ENCODE measurements around the gene PKNOX2.
A peak's percentile ranks its signal among the peaks of the same experiment; 100 is the strongest.

PKNOX2 gene

GRCh38 chr11:125285844-125286243, 121.3 kb downstream of the PKNOX2 start:
- no peak for DNase-seq (ENCODE audit: low read depth)

- no peak for DNase-seq (ENCODE audit: low read depth)
These were observed 121.9 kb downstream of the PKNOX2 start for GRCh38 chr11:125286486-125286885.

GRCh38 chr11:125287491-125288210, 123.1 kb downstream of the PKNOX2 start:
- DNase-seq (ENCODE audit: low read depth) = no peak

DNA sequence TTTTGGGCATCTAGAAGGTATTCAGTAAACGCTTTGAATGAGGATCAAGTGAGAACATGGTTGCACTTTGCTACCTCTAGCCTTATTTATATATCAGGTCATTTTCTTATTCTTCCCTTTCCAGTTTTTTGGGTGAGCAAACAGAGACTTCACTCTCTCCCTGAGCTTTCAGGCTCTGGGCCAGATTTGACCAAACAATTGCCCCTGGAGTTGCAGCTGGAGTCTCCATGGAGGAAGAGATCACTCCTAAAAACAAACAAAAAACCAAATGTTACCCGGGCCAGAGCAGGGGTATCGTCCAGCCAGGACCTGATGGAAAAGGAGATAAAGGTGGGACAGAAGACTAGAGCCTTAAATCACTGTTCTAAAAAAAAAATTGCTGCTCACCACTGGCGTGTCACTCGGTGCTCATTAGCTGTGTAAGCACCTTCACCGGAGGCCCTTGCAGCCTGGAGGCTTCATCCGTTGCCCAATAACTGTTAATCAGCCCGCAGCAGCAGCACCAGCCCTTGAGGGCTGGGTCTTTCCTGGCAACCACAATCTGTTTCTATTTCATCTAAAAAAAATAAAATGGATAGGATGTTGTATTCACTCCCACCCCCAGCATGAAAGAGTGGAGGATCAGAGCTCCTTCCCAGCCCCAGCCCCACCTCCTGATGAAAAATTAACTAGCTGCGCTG, 125.0 kb downstream of the PKNOX2 start:
- no peak for DNase-seq (ENCODE audit: low read depth)

DNA sequence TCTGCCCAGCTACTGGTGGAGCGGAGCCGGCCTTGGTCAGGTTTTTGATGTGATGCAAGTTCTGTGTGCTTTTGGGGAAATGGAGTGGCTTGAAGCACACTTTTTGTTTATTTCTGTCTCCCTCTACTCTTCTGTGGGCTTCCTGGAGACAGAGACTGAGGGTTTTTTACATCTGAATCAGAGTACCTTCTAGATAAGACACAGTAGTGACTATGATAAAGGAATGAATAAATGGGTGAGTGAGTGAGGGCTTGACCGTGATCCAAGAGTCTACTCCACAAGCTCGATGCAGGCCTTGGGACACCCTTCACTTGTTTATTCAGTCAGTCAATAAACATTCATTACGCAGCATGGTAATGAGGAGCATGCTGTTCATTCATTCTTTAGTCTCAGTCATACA, 125.7 kb downstream of the PKNOX2 start:
- no peak for DNase-seq (ENCODE audit: low read depth)

DNA sequence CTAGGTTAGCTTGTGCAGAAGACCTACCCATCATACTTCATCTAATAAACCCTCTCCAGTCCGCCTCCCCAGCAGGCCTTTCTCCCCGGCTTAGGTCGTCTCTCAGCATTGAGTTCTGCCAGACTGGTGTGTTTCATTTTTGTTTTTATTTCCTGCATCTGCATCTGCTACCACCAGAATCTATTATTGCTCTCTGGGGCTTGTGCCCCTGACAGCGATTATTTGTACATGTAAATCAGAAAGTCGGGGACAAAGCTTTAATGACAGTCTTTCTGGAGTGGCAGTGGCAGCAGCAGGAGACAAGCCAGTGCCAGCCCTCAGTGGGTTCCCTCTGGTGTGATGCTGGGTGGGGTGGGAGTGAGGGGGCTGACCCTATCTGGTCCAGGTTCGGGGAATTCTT, 127.5 kb downstream of the PKNOX2 start:
- no peak for DNase-seq (ENCODE audit: low read depth)

DNA sequence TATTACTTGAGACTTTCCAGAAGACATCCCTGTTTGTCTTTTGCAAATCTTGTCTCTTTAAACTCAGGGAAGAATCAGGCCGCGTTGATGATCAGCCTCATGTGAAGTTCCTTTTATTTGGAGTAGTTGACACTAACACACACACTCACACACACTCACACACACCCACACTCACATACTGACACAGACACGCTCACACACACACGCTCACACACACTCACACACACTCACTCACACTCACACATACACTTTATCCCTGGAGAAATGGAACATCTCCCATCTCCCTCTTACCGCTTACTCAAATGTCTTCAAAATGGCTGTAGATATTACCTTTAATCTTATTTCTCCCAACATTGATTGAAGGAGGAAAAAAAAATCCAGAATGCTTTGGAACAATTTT, 129.0 kb downstream of the PKNOX2 start:
- DNase-seq (ENCODE audit: low read depth) = no peak

- DNase-seq (ENCODE audit: low read depth) = no peak
These were observed 131.4 kb downstream of the PKNOX2 start for GRCh38 chr11:125295931-125296330.

- DNase-seq (ENCODE audit: low read depth) = no peak
These were observed 132.9 kb downstream of the PKNOX2 start for GRCh38 chr11:125297346-125297915.

GRCh38 chr11:125299061-125299615, 134.6 kb downstream of the PKNOX2 start:
- DNase-seq (ENCODE audit: low read depth) = no peak

DNA sequence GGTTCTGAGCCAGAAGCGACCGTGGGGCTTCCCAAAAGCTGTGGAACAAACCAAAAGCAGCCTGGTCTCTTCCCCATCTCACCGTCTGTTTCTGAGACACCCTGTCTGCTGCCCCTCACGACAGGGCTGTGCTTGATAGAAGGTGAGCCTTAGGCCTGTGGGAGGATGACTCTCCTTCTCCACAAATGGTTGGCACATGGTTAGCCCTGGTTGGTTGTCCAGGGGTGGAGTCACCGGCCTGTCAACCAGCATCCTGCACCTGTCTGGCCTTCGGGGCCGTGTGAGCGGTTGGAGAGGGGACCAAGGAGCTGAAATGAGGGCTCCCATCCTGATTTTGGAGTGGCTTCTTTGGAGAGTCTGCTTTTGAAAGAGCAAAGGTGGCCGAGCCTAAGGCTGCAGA, 135.3 kb downstream of the PKNOX2 start:
- DNase-seq (ENCODE audit: low read depth) = no peak

DNA sequence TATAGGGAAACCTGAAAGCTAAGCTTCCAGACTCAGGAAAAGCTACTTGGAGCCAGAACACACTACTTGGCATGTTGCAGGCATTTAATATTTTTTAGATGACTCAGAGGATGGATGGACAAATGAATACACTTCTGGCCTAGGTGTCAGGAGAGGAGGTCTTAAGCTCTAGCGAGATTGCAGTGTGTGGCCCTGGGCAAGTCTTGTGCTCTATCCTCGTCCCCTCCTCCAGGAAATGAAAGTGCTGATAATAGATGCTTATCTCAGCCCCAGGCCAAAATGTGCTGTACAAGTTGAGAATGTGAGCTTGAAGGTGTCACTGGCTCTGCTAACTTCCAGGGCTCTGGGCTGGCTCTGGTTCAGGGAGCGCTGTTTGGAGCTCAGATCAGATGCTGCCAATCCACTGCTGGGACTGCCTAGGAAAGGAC, 136.3 kb downstream of the PKNOX2 start:
- DNase-seq (ENCODE audit: low read depth) = peak; percentile 19

DNA sequence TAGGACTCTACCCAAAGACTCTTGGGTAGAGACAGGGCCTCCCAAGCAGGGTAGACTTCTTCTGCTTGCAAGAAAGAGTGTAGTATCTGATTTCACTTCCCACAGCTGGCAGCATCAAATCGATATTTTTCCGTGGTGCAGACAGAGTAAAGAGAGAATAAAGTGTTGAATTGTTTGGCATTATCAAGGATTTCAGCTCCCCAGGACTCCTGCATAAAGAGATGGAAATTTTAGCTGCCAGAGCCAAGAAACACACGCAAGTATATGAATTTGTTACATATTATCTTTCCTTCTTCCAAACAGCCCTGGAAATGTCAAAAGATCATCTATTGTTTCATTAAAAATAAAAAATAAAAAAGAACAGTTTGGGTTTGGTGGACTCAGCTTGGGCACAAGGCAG, 136.8 kb downstream of the PKNOX2 start:
- DNase-seq (ENCODE audit: low read depth) = no peak

DNA sequence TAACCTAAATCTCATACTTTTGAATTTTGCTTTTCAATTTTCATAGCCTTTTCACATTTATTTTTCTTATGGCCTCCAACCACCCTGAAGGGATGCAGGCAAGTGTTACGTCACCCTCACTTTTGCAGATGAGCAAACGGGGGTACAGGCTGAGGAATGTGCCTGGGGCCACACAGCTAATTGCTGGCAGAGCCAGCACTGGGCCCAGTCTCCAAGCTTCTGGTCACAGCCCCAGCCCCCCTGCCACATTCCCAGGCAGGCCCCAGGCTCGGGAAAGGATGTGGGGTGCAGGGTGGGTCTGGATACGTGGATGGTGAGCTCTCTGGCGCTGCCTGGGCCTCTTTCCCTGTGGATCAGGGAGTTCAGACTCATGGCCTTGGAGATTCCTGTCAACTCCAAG, 138.6 kb downstream of the PKNOX2 start:
- no peak for DNase-seq (ENCODE audit: low read depth)

GRCh38 chr11:125303694-125304093, 139.1 kb downstream of the PKNOX2 start:
- DNase-seq (ENCODE audit: low read depth) = no peak

DNA sequence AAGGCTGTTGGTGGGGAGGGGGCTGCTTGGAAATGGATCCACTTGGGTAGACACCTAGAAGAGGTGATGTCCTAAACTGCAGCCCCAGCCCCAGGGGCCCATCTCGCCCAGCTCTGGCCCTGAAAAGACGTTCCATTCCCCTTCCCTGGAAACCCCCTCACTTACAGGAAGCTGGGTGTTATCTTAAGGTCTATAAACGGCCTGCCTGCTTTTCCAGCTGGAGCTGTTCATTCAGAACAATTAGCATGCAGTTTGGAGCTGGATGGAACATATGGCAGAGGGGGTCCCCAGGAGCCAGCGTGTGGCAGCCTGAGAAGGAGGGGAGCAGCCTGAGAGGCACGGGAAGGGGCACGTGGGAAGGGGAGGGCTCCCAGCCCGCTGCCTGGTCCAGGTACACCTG, 139.6 kb downstream of the PKNOX2 start:
- no peak for DNase-seq (ENCODE audit: low read depth)

DNA sequence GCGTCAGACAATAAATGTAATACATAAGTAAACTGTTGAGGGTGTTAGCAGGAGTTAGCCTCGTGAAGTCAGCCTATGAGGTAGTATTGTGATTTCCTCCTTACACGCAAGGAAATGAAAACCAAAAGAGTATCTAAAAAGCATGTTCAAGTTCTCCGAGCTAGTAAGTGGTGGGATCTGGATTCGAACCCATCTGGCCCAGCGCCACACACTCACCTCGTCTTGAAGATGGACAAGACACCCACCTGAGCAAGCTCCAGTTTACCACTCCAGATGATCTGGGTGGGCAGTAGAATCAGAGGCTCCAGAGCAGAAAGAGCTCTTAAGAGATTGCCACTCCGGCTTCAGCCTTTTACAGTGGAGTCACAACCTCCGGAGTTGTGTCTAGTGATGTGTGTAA, 140.3 kb downstream of the PKNOX2 start:
- DNase-seq (ENCODE audit: low read depth) = no peak

GRCh38 chr11:125305345-125305744, 140.8 kb downstream of the PKNOX2 start:
- no peak for DNase-seq (ENCODE audit: low read depth)

DNA sequence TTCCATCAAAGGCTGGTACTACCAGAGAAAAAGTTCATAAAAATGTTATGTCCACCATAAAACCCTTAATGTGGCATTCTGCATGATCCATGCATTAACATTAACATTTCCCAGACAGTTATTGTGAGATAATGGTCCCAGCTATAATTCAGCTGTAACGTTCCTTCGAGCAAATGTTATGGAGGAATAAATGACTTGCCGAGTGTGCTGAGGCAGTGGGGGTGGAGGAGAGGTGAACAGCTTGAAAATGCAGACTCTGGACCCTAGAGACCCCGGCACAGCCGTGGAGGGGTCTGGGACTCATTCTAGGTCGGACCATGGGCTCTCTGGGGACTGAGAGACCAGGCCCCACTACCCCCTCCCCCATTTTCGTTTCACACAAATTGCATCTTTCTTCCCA, 141.9 kb downstream of the PKNOX2 start:
- no peak for DNase-seq (ENCODE audit: low read depth)

DNA sequence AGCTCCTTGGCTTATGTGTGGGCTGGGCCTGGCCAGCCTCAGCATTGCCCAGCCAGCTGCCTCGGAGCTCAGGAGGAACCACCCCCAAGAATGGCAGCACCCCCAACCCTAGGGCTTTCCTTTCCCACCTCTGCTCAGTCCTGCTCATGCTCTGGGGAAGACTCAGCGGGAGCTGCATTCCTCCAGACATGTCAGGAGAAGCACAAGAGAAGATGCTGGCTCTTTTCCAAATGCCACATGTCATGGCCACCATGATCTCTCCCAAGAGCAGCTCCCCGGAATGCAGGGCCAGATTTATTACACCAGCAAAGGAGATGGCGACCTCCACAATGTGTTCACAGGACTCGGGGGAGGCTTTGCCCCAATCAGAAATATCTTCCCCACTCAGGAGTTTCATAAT, 143.7 kb downstream of the PKNOX2 start:
- no peak for DNase-seq (ENCODE audit: low read depth)

DNA sequence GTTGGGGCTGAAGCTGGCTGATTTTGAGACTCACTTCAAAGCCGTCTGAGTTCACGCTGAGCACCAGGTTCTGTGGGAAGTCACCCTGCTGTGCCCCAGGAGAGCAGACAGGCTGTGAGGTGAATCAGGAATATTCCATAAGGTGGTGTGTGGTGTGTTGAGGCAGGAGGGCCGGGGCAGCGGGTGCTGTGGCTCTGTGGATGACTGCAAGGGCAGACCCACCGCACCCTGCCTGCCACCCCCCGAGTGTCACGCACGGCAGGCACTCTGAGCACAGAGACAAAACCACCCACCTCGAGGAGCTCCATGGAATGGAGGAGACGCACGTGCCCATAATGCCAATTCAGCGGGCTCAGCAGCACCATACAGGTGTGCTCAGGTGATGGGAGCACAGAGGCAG, 147.8 kb downstream of the PKNOX2 start:
- no peak for DNase-seq (ENCODE audit: low read depth)

GRCh38 chr11:125312812-125313211, 148.3 kb downstream of the PKNOX2 start:
- DNase-seq (ENCODE audit: low read depth) = no peak

All from GM04503 (cell line).